Stimulated activated CD8-positive, alpha-beta memory T cell treated with anti-CD3 and anti-CD28 coated beads, Interleukin-4, amount 100 ng/mL, for 4 hours (primary cell): ENCODE measurements around the gene CLRN2.
"Not testable (repeated sequence)": the region's sequence is repeated elsewhere in the genome, so short reads cannot be mapped to it uniquely, and the experiment has no call there.

ENCODE experiments used
- DNase-seq, 2 donors: peaks; one replicate each; pipeline ENCODE4 v3.0.0-alpha.2; 2020; ENCODE audit warnings: low read depth in 2 of 2, low spot score in 1 of 2

Gene CLRN2

GRCh38 chr4:17544205-17544604 is 29.2 kb downstream of the CLRN2 start:
- DNase-seq, result no peak

- no peak for DNase-seq
Measured at GRCh38 chr4:17544831-17545234, 29.9 kb downstream of the CLRN2 start.

GRCh38 chr4:17545374-17546140 is 30.6 kb downstream of the CLRN2 start:
- no peak for DNase-seq

GRCh38 chr4:17546222-17546621 is 31.3 kb downstream of the CLRN2 start:
- DNase-seq, result no peak

GRCh38 chr4:17546678-17547077 is 31.7 kb downstream of the CLRN2 start:
- DNase-seq, result no peak

- DNase-seq, result no peak
Measured at GRCh38 chr4:17550549-17550948, 35.6 kb downstream of the CLRN2 start.

- DNase-seq, result no peak
Measured at GRCh38 chr4:17552427-17552826, 37.5 kb downstream of the CLRN2 start.

GRCh38 chr4:17554568-17554967 is 39.6 kb downstream of the CLRN2 start:
- no peak for DNase-seq

GRCh38 chr4:17556498-17556897 is 41.5 kb downstream of the CLRN2 start:
- DNase-seq, result no peak

GRCh38 chr4:17557880-17558279 is 42.9 kb downstream of the CLRN2 start:
- no peak for DNase-seq

- DNase-seq, result no peak
Measured at GRCh38 chr4:17558941-17559708, 44.2 kb downstream of the CLRN2 start.

GRCh38 chr4:17559709-17560048 is 44.7 kb downstream of the CLRN2 start:
- DNase-seq, result no peak

GRCh38 chr4:17560065-17560673 is 45.2 kb downstream of the CLRN2 start:
- DNase-seq, result no peak

GRCh38 chr4:17561195-17561909 is 46.4 kb downstream of the CLRN2 start:
- no peak for DNase-seq

GRCh38 chr4:17562157-17562556 is 47.2 kb downstream of the CLRN2 start:
- DNase-seq, result no peak

- no peak for DNase-seq
Measured at GRCh38 chr4:17565846-17566245, 50.9 kb downstream of the CLRN2 start.

GRCh38 chr4:17567271-17567670 is 52.3 kb downstream of the CLRN2 start:
- no peak for DNase-seq

GRCh38 chr4:17574206-17574605 is 59.2 kb downstream of the CLRN2 start:
- no peak for DNase-seq

GRCh38 chr4:17575177-17575576 is 60.2 kb downstream of the CLRN2 start:
- not testable (repeated sequence) for DNase-seq
